Amniotic epithelial cell (primary cell): ENCODE measurements around the gene KRT7.
"Not testable (repeated sequence)": the region's sequence is repeated elsewhere in the genome, so short reads cannot be mapped to it uniquely, and the experiment has no call there.

ENCODE experiments used
- DNase-seq: peaks from one replicate; pipeline ENCODE4 v3.0.0-alpha.2; 2010; ENCODE audit warnings: low read depth

KRT7 gene

DNA sequence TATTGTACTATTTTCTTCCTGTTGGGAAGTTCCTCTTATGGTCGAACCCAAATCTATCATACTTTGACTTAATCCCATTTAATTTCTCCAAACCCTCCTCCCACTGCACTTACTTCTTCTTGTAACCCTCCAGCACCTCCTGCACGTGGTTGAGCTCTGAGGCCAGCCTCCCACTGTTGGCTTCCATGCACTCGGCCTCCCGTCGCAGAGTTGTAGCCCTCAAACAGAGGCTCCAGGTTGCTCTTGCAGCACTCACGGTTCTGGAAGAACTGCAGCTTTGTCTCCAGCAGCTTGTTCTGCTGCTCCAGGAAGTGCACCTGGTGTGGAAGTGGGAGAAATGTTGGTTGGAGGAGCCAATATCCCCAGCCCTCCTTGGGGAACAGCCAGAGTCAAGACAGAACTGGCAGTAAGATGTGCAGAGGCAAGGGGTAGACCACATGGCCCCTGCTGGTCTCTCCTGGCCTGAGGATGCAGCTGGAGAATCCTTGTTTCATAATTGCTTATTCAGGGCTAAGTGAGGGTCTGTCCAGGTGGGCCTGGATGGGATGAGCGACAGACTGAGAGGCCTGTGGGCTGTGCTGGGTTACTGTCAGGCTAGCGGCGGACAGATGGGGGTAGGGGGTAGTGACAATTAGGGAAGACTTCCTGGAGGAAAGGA is 23.0 kb downstream of the KRT7 start:
- no peak for DNase-seq

DNA sequence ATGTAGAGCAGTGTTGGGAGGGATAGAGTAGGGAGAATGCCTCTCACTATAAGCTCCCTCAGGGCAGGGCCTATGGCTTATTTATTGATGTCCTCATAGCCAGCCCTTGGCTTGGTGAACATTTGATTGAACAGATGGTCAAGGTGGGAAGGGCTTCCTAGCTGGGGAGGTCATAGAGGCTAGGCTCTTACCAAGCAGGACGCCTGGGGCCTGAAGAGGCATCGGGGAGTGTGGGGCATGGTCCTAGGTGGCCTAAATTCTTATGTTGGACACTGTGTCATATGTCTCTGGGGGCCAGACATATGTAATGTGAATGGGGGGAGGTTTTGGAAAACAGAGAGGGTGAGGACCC is 23.5 kb downstream of the KRT7 start:
- no peak for DNase-seq

- DNase-seq = no peak
Observed at GRCh38 chr12:52257074-52257551, 24.1 kb downstream of the KRT7 start.

GRCh38 chr12:52257922-52258321 is 24.9 kb downstream of the KRT7 start:
- not testable (repeated sequence) for DNase-seq

- peak; percentile 41 for DNase-seq
Observed at GRCh38 chr12:52258335-52258901, 25.4 kb downstream of the KRT7 start.

DNA sequence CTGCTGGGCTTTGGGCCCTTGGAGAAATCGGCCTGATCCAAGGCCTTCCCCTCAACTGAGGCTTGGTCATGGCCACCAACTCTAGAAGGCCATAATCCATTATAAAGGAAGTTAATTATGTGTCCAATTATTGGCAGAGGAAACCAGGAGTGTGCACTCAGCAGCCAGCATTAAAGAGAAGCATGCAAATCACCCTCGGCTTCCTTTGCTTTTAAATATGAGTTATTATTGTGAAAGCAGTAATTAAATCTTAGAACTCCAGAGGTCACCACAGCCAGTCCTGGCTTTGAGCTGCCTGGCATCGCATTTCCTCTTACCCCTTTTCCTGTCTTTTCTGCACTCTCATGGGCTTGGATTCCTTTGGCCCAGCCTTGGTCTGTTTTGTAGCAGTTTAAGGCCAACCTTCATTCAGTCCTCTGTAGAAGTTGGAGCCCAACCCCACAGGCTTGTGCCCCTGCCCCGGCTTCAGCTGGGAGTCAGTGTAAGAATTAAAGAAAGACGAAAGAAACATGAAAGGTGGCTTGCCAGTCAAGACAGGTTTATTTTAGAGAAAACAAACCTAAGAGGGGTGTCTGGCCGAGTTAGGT is 26.7 kb downstream of the KRT7 start:
- DNase-seq = no peak

GRCh38 chr12:52260361-52261207 is 27.5 kb downstream of the KRT7 start:
- no peak for DNase-seq

- no peak for DNase-seq
Observed at GRCh38 chr12:52261208-52261484, 28.1 kb downstream of the KRT7 start.

DNA sequence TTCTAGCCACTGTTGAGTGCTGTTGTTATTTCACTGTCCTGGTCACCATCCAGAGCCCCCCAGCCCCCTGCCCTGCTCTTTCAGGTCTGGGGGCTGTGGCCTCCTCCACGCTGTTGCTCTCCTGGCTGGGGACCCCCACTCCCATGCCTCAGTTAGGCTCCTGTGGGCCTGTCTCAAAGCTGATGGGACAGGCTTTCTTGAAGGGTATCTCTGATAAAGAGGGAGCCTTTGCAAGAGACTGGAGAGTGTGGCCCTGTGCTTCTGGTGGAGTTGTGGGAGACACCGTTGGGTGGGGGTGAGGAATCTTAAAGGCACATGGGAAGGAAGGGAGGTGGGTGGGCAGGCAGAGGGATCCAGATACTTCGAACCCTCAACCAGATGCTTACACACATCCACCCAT is 29.2 kb downstream of the KRT7 start:
- no peak for DNase-seq

DNA sequence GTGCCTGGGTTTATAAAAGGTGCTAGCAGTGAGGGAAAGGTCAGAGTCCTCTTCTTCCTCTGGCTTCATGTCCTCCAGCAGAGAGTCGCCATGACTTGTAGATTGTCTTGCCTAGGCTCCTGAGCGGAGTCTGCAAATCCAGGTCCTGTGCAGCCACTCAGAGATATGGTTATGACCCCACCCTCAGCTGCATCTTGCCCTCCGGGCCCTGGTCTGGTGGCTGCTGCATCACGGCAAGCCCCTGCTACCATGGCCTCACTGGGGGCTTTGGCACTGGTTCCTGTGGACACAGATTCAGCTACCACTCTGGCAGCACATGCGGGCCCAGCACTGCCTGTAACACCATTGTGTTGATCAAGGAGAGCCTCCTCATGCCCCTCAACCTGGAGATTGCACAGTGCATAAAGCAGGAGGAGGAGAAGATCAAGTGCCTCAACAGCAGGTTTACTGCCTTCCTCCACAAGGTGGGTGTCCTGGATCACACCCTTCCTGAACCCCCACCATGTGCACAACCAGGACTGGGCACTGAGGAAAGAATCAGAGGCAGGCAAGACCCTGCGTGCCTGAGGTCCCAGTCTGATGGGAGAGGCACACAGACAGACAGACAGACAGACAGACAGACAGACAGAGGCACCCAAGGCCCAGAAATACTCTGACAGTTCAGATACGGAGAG is 30.9 kb downstream of the KRT7 start:
- no peak for DNase-seq

- no peak for DNase-seq
Observed at GRCh38 chr12:52264435-52264825, 31.4 kb downstream of the KRT7 start.

GRCh38 chr12:52266514-52266913 is 33.5 kb downstream of the KRT7 start:
- no peak for DNase-seq

DNA sequence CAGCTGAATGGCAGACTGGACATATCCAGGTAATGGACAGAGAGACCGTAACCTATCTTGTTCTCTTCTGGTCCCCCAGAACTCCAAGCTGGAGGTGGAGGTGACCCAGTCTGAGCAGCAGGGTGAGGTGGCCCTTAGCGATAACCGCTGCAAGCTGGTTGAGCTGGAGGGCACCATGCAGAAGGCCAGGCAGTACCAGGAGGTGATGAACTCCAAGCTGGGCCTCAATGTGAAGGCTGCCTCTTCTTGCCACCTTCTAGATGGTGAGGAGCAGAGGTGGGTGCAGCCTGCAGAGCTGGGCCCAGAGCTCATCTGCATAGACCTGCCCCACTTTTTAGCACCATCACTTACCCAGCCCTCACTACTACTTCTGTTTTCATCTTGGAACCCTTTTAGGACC is 34.2 kb downstream of the KRT7 start:
- no peak for DNase-seq

DNA sequence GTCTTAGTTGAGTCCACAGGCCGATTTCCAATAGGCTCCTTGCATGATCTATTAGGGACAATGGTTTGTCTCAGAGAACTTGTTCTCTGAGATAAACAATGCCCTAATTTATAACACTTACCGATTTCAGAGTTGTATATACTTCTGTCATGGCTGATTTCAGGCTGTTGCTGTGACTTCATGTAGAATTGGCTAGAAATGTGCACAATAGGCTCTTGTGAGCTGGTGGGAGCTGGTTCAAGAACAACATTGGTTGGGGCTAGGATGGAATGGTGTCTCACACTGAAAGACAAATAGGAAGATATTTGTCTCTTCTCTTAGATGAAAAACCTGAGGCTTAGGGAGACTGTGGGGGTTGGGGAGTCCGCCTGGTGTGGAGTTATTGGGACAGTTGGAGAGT is 34.7 kb downstream of the KRT7 start:
- no peak for DNase-seq

- no peak for DNase-seq
Observed at GRCh38 chr12:52268212-52268611, 35.2 kb downstream of the KRT7 start.

DNA sequence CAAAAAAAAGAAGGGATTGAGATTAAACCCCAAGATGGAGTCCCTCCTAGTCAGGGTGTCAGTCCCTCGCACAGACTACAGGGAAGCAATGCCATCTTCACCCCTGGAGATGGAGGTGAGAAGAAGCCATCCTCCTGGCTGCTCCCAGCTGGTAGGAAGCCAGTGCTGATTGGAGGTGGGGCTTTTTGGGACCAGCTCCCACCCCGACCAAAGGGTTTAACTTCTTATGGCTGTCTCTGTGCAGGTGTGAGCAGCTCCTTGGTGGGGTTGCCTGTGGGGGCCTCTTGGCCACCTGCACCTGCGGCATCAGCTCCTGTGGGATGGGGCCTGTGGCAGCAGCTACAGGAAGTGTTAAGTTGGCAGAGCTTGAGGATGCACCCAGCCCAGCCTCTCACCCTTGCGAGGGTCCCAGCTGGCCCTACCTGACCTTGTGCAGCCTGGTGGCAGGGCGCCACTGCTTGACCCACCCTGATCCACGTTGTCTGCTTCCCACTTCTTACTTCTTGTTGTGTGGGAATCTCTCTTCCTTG is 37.6 kb downstream of the KRT7 start:
- DNase-seq = no peak

- peak; percentile 68 for DNase-seq
Observed at GRCh38 chr12:52271158-52271557, 38.1 kb downstream of the KRT7 start.

DNA sequence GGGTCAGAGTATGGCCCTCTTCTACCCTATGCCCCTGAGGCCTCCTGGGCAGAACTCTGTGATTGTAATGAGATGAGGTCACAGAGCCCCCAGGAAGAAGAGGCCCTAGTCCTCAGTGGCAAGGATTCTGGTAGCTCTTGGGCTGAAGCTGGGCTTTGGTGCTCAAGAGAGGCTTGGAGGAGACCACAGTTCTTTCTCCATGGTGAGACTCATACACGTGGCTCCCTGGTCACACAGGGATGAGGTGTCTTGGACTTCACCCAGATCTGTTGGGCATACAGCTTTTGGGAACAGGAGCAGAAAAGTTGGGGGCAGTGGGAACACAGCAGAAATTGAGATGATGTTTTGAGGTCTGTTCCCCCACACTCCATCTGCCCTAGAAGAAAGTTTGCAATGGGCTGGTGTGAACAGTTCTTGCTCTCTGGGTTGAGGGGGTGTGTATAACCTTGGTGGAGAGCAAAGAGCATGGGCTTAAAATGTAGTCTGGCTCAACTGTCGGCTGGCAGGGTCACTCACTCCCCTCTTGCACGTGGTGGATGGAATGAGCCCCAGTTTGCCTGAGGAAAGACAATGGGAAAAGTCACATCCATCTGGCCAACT is 41.6 kb downstream of the KRT7 start, which contains the start of gene KRT86:
Gene KRT86 (plus strand): TSS at position 125 of the 600 bp plus-strand sequence. CDS start 27,272 bp downstream, outside the sequence.
- no peak for DNase-seq

GRCh38 chr12:52275686-52276085 is 42.6 kb downstream of the KRT7 start:
- DNase-seq = no peak

DNA sequence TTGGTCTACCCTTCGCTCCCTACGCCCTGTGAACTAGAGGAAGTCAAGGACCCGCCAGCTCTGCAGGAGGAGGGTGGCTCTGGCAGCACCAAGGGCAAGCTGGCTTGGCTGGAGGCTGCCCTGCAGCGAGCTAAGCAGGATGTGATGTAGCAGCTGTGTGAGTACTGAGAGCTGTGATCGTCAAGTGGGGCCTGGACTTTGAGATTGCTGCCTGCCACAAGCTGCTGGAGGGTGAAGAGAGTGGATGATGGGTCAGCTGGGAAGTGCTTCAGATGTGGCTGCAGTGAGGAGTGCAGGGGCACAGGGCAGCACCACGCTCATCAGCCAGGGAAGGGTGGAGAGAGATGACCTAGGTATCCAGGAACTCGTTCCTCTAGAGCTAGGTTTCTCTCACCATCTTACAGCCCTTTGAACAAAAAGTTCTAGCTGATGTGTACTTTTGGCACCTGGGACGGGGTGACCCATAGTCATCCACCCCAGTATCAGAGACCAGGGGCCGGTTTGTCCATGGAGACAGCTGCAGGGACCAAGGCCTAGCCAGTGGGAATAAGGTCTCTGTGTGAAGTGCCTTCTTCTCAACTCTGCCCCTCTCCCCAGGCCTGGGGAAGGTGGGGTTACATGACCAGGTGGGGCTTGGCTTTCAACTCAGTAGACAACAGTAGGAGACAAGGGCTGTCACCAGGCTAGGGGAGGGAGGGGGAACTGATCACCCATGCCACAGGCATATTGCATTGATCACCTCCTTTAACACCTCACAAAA is 44.6 kb downstream of the KRT7 start:
- no peak for DNase-seq
